IMR-90 (cell line): ENCODE data around the gene STRIP1. TPM values are rescaled to one million over a fixed set of nuclear protein-coding genes. Genes with fewer than 3 reads are reported as not detected.

ENCODE experiments used
- ATAC-seq: fragments of 200-7000 bp; cut with Tn5 transposase; 2 replicates; pipeline ENCODE4 v1.9.1; 2020; ENCODE audit warnings: low read depth, mild to moderate bottlenecking, moderate library complexity
- BruUV-seq: library from RNA; stranded (reverse); fragments of 400-500 nt; replicated peaks from 2 replicates; lab custom pipeline; 2021; lab: Mats Ljungman, UMichigan
- CTCF ChIA-PET: fragments of 300-600 bp; formaldehyde crosslinking; extraction: SDS; loops from one replicate; lab custom pipeline; 2021; ENCODE audit warnings: antibody characterized with exemption; lab: Yijun Ruan, JAX
- POLR2A ChIA-PET: fragments of 300-600 bp; sonication (Branson Sonifier 250); formaldehyde crosslinking; loops from one replicate; lab custom pipeline; 2022; ENCODE audit warnings: antibody characterized with exemption; ENCODE audit not compliant: unreplicated experiment; lab: Charles Lee
- DNase-seq: peaks from one replicate; pipeline ENCODE4 v3.0.0; 2013
- H2AFZ ChIP-seq: replicated peaks from 2 replicates; pipeline ENCODE3; 2013; ENCODE audit warnings: low read length, mild to moderate bottlenecking; ENCODE audit not compliant: poor library complexity
- H2AK5ac ChIP-seq: 2 replicates; pipeline ENCODE4 v1.6.1; 2013; ENCODE audit warnings: low read depth, low read length, inconsistent platforms
- H2AK9ac ChIP-seq: replicated peaks from 2 replicates; pipeline ENCODE3; 2013; ENCODE audit warnings: mild to moderate bottlenecking, low read depth, low read length, moderate library complexity; ENCODE audit not compliant: poor library complexity
- H2BK120ac ChIP-seq: 2 replicates; pipeline ENCODE4 v1.6.1; 2013; ENCODE audit warnings: low read depth, low read length, inconsistent platforms
- H2BK15ac ChIP-seq: 3 replicates; pipeline ENCODE4 v1.6.1; 2013; ENCODE audit warnings: low read depth, low read length, inconsistent platforms
- H2BK20ac ChIP-seq: 2 replicates; pipeline ENCODE4 v1.6.1; 2013; ENCODE audit warnings: low read depth, mild to moderate bottlenecking, inconsistent platforms, low read length, moderate library complexity
- H2BK5ac ChIP-seq: 2 replicates; pipeline ENCODE4 v1.6.1; 2013; ENCODE audit warnings: mild to moderate bottlenecking, low read depth, low read length, inconsistent platforms; ENCODE audit not compliant: poor library complexity, severe bottlenecking
- H3K14ac ChIP-seq: replicated peaks from 2 replicates; pipeline ENCODE4 v1.6.1; 2013; ENCODE audit warnings: low read depth, low read length, inconsistent platforms
- H3K18ac ChIP-seq: 2 replicates; pipeline ENCODE4 v1.6.1; 2013; ENCODE audit warnings: low read depth, low read length, control low read depth
- H3K23ac ChIP-seq: 2 replicates; pipeline ENCODE4 v1.6.1; 2013; ENCODE audit warnings: low read depth, low read length, inconsistent platforms
- H3K27ac ChIP-seq: 2 replicates; pipeline ENCODE4 v1.5.1; 2013; ENCODE audit warnings: mild to moderate bottlenecking, control low read depth, low read length; ENCODE audit not compliant: insufficient read depth
- H3K27me3 ChIP-seq: 2 replicates; pipeline ENCODE4 v1.6.1; 2013; ENCODE audit warnings: low read length; ENCODE audit not compliant: control insufficient read depth, insufficient read depth
- H3K36me3 ChIP-seq: 2 replicates; pipeline ENCODE4 v1.6.1; 2013; ENCODE audit warnings: low read length, mixed read lengths; ENCODE audit not compliant: control insufficient read depth, insufficient read depth
- H3K4ac ChIP-seq: 2 replicates; pipeline ENCODE4 v1.6.1; 2013; ENCODE audit warnings: low read depth, low read length, inconsistent platforms
- H3K4me1 ChIP-seq: 2 replicates; pipeline ENCODE4 v1.6.1; 2013; ENCODE audit warnings: low read length, mixed read lengths; ENCODE audit not compliant: control insufficient read depth, insufficient read depth
- H3K4me2 ChIP-seq: 2 replicates; pipeline ENCODE4 v1.6.1; 2013; ENCODE audit warnings: low read depth, mild to moderate bottlenecking, control low read depth, low read length, moderate library complexity
- H3K4me3 ChIP-seq: 2 replicates; pipeline ENCODE4 v1.5.1; 2013; ENCODE audit warnings: low read depth, mild to moderate bottlenecking, control low read depth, low read length, moderate library complexity; ENCODE audit not compliant: insufficient read depth
- H3K56ac ChIP-seq: 2 replicates; pipeline ENCODE4 v1.6.1; 2013; ENCODE audit warnings: low read length, inconsistent platforms; ENCODE audit not compliant: insufficient read depth; ENCODE audit errors: extremely low read depth
- H3K79me1 ChIP-seq, 2 experiments: 2 replicates each; pipeline ENCODE4 v1.6.1; 2013; ENCODE audit warnings: low read length in 2 of 2, inconsistent platforms in 1 of 2, low read depth in 1 of 2
- H3K9ac ChIP-seq: 2 replicates; pipeline ENCODE4 v1.6.1; 2013; ENCODE audit warnings: low read depth, low read length, control low read depth
- H3K9me1 ChIP-seq: 2 replicates; pipeline ENCODE4 v1.6.1; 2013; ENCODE audit warnings: low read length, inconsistent platforms; ENCODE audit not compliant: insufficient read depth
- H3K9me3 ChIP-seq: 2 replicates; pipeline ENCODE4 v1.6.1; 2013; ENCODE audit warnings: low read length; ENCODE audit not compliant: control insufficient read depth, insufficient read depth
- H4K20me1 ChIP-seq: 2 replicates; pipeline ENCODE4 v1.6.1; 2013; ENCODE audit warnings: low read length, inconsistent platforms; ENCODE audit not compliant: insufficient read depth
- H4K5ac ChIP-seq: 2 replicates; pipeline ENCODE4 v1.6.1; 2013; ENCODE audit warnings: mild to moderate bottlenecking, low read depth, low read length, control low read depth
- H4K8ac ChIP-seq, 2 experiments: 2 replicates each; pipeline ENCODE4 v1.6.1; 2013; ENCODE audit warnings: low read depth in 2 of 2, low read length in 2 of 2, control low read depth in 1 of 2, inconsistent platforms in 1 of 2
- H4K91ac ChIP-seq: 2 replicates; pipeline ENCODE4 v1.6.1; 2013; ENCODE audit warnings: low read depth, low read length, inconsistent platforms; ENCODE audit not compliant: insufficient read depth
- CEBPB ChIP-seq: IDR thresholded peaks from 2 replicates; pipeline ENCODE4 v1.6.1; 2012; ENCODE audit warnings: low read depth, low read length, improper control_type of control experiment
- CHD1 ChIP-seq: IDR thresholded peaks from 2 replicates; pipeline ENCODE4 v1.6.1; 2012; ENCODE audit warnings: low read depth, low read length, improper control_type of control experiment
- ELK1 ChIP-seq: fragments of 150-350 bp; IDR thresholded peaks from 2 replicates; pipeline ENCODE4 v1.6.1; 2016; ENCODE audit warnings: low read depth, mild to moderate bottlenecking, low read length, moderate library complexity, borderline replicate concordance
- FOS ChIP-seq: fragments of 150-350 bp; IDR thresholded peaks from 2 replicates; pipeline ENCODE4 v1.6.1; 2016; ENCODE audit warnings: low read depth, low read length
- MAFK ChIP-seq: IDR thresholded peaks from 2 replicates; pipeline ENCODE4 v1.6.1; 2012; ENCODE audit warnings: low read depth, low read length, improper control_type of control experiment
- NFE2L2 ChIP-seq: fragments of 150-350 bp; IDR thresholded peaks from 2 replicates; pipeline ENCODE4 v1.6.1; 2016; ENCODE audit warnings: low read depth, mild to moderate bottlenecking, low read length
- RCOR1 ChIP-seq: IDR thresholded peaks from 2 replicates; pipeline ENCODE4 v1.6.1; 2012; ENCODE audit warnings: mild to moderate bottlenecking, low read length, improper control_type of control experiment; ENCODE audit not compliant: insufficient replicate concordance
- RFX5 ChIP-seq: IDR thresholded peaks from 2 replicates; pipeline ENCODE4 v1.8.0; 2012; ENCODE audit warnings: low read depth, mild to moderate bottlenecking, low read length, moderate library complexity
- SMC3 ChIP-seq: fragments of 150-350 bp; IDR thresholded peaks from 2 replicates; pipeline ENCODE4 v1.6.1; 2016; ENCODE audit warnings: low read depth, mild to moderate bottlenecking, antibody characterized with exemption, low read length, moderate library complexity
- USF2 ChIP-seq: fragments of 150-350 bp; IDR thresholded peaks from 2 replicates; pipeline ENCODE4 v1.6.1; 2017; ENCODE audit warnings: mild to moderate bottlenecking, antibody characterized with exemption, low read length, low read depth
- WGBS, 2 experiments: methylation state at CpG; one replicate each; pipeline versions ENCODE4 v1.1.5 to v1.1.7; 2013; ENCODE audit warnings: missing lambda C conversion rate in 2 of 2; ENCODE audit not compliant: insufficient read length in 1 of 2; ENCODE audit errors: extremely low coverage in 2 of 2; 5-methylcytosine and 5-hydroxymethylcytosine counted together
- dilution Hi-C: fragments of 300-500 bp; cut with HindIII; formaldehyde crosslinking; loops from one replicate; pipeline ENCODE4 v1.14.3; 2018; ENCODE audit warnings: low sequenced_read_pairs; ENCODE audit not compliant: unreplicated experiment
- in situ Hi-C: fragments of 300-500 bp; cut with MboI; formaldehyde crosslinking; loops from 3 replicates; pipeline ENCODE4 v1.14.3; 2019; ENCODE audit warnings: low sequenced_read_pairs, inconsistent platforms, mixed read lengths
- intact Hi-C: fragments of 100-400 bp; cut with micrococcal nuclease; formaldehyde crosslinking; loops from 2 replicates; pipeline ENCODE4 v1.10.0; 2022
- polyA plus RNA-seq, 3 experiments: library from polyadenylated mRNA; depleted of rRNA; stranded (reverse); fragments of >200 nt; gene quantifications; 2 replicates each; pipeline ENCODE4 v1.2.3, GENCODE V29; 2012; ENCODE audit warnings: low replicate concordance in 1 of 3
- total RNA-seq: library from RNA; depleted of rRNA; stranded (reverse); fragments of >200 nt; gene quantifications from 2 replicates; pipeline ENCODE4 v1.2.3, GENCODE V29; 2012

STRIP1 gene
- total and polyA plus RNA-seq, 2 of the 4 experiments (the other 2 are of a cell fraction) = 30.4 to 33.5 TPM

GRCh38 chr1:110088739-110089316, 54.4 kb downstream of the STRIP1 start:
- BruUV-seq = no TSS peak
- no peak overlapping the region for H3K18ac ChIP-seq
- no peaks in the 10 kb centered on the region for H3K36me3 ChIP-seq
- ATAC-seq (no peak), DNase-seq (no peak)
- in situ Hi-C loops (no loop called here), dilution Hi-C loops (no loop called here), intact Hi-C loops (loop anchor here (1.0 to 5.0 kb wide), 2 partner anchors 371 to 408 kb away; no protein-coding TSS in a partner anchor)
- no peak overlapping the region for H4K8ac ChIP-seq
- 74% methylated on average over 4 of the region's 10 CpGs; no CpG with 5 or more reads in 1 of the 2 experiments for WGBS, 2 experiments
- no peak overlapping the region for H3K4me3 ChIP-seq
- H3K9me3 ChIP-seq = peaks cover 4% of the 10 kb centered on the region
- no peak overlapping the region for H4K91ac ChIP-seq
- H3K14ac ChIP-seq = no peak overlapping the region
- no peaks in the 10 kb centered on the region for H3K79me1 ChIP-seq
- no peak overlapping the region for H3K27ac ChIP-seq
- no peaks in the 10 kb centered on the region for H3K9me1 ChIP-seq
- H2BK15ac ChIP-seq = no peak overlapping the region
- H2BK5ac ChIP-seq = no peak overlapping the region
- no peak overlapping the region for H2BK120ac ChIP-seq
- TF ChIP-seq RCOR1 (no peak), USF2 (no peak), FOS (no peak), SMC3 (no peak), RFX5 (no peak), NFE2L2 (no peak), CHD1 (no peak), MAFK (no peak), ELK1 (no peak), CEBPB (no peak)
- H2AK5ac ChIP-seq = no peak overlapping the region
- H2BK20ac ChIP-seq = no peak overlapping the region
- H3K4ac ChIP-seq = no peak overlapping the region
- H3K27me3 ChIP-seq = peaks cover 70% of the 10 kb centered on the region
- H3K4me1 ChIP-seq = no peaks in the 10 kb centered on the region; the same call in none of the 2 replicates
- H3K23ac ChIP-seq = no peak overlapping the region
- H4K20me1 ChIP-seq = no peaks in the 10 kb centered on the region
- no peak overlapping the region for H3K56ac ChIP-seq
- no peak overlapping the region for H4K5ac ChIP-seq
- ChIA-PET POLR2A (interaction anchor here (0.5 kb wide), 1 partner anchor 874 kb away, joined by 7 read pairs; no protein-coding TSS in a partner anchor), CTCF (interaction anchor here (0.8 to 1.6 kb wide), 5 partner anchors 8 to 23 kb away, joined by 4 to 22 read pairs (median 6); no protein-coding TSS in a partner anchor)
- no peak overlapping the region for H2AK9ac ChIP-seq
- H3K9ac ChIP-seq = no peak overlapping the region
- no peak overlapping the region for H3K4me2 ChIP-seq
- H2AFZ ChIP-seq = no peak overlapping the region
